Stimulated activated CD4-positive, alpha-beta T cell treated with anti-CD3 and anti-CD28 coated beads, Interleukin-15, amount 100 ng/mL, for 1 hour (primary cell): ENCODE results near the gene GALNT17.

Source experiments
- DNase-seq, 2 donors: peaks; one replicate each; pipeline ENCODE4 v3.0.0-alpha.2; 2020; ENCODE audit warnings: low read depth in 1 of 2, low spot score in 1 of 2

The GALNT17 gene

DNA sequence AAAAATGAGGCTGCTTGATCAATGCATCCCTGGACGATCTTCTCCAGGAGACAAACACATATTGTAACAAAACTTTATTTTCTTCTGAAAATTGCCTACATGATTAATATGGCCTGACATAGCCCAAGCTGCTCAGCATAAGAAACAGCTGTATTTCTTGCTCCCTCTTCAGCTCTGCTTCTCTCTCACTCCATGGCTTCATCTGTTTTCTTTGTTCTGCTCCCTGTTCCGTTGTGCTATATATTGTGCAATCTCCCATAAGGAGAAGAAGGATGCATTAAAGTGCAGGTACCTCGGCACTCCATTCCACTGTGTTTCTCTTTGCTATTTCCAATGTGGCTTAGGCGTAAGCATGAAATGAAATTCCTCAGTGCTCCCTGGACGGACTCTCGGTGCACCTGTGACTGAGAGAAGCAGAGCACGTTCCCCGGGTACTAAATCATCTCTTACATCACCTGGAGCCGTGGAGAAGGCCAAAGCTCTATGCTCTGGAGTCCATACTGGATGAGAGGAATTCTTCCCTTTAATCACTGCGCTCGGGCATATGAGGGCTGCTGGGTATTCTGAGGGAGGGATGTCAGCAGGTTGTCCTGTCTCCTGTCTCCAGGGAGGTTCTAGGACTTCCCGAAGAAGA lies 254.3 kb downstream of the GALNT17 start:
- no peak for DNase-seq

DNA sequence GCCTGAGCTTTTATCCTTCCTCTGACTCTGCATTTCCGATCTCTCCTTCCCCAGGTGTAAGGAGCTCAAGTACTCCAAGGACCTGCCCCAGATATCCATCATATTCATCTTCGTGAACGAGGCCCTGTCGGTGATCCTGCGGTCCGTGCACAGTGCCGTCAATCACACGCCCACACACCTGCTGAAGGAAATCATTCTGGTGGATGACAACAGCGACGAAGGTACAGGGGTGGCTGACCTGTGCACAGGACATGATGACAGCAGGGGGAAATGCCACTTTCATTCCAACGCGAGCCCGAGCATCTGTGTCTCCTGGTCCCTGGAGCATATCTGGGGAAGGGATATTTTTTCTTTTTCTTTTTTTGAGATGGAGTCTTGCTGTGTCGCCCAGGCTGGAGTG lies 256.2 kb downstream of the GALNT17 start:
- no peak for DNase-seq

DNA sequence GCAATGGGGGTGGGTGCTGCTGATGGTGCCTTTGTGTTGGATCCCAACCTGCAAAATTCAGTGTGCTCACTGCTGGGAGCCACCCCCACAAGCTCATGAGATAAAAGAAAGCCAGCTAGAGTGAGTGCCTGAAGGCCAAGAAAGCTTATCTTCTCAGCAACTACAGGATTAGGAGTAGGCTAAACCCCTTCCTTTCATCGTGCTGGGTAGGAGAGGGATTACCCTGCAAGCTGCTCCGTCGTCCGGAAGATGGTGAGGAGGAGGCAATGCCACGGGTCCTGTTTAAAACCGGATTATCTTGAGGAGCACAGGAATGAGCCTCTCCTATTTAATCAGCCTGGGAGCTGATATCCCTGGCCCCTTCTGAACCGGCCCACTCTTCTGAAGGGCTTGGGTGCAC lies 258.0 kb downstream of the GALNT17 start:
- no peak for DNase-seq

DNA sequence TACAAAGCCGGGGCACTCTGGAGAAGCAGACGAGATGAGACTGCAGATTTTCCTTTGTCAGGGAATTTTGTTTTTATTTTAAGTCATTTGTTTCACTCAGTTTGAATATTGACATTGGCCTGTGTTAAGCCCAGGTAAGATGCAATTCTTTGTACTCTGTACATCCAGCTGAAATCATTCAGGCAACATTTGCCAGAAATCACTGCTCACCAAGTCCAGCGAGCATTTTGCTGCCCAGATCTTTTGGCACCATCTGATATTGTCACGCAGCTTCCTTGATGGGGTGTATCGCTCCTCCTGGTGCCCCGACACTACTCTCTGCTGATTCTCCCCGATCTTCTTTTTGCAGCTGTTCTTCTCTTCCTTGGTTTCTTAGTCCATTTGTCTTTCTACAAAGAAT lies 261.7 kb downstream of the GALNT17 start:
- DNase-seq, result no peak

DNA sequence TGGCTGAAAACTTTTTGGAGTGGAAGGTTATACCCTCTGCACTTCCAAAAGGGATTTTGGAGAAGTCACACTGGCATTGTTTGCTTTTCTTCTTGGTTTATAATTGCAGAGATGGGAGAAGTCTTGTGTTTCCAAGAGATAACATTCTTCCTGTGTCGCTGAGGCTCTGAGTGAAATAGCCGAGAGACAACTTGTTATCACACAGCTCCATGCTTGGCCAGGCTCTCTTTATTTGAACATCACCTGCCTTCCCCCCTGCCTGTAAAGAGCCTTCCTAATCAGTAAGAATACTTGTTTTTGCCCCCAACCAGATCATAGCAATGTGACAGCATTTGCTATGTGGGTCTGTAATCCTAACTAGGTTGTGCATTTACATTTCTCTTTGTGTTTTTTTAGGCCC lies 270.7 kb downstream of the GALNT17 start:
- DNase-seq, result no peak

DNA sequence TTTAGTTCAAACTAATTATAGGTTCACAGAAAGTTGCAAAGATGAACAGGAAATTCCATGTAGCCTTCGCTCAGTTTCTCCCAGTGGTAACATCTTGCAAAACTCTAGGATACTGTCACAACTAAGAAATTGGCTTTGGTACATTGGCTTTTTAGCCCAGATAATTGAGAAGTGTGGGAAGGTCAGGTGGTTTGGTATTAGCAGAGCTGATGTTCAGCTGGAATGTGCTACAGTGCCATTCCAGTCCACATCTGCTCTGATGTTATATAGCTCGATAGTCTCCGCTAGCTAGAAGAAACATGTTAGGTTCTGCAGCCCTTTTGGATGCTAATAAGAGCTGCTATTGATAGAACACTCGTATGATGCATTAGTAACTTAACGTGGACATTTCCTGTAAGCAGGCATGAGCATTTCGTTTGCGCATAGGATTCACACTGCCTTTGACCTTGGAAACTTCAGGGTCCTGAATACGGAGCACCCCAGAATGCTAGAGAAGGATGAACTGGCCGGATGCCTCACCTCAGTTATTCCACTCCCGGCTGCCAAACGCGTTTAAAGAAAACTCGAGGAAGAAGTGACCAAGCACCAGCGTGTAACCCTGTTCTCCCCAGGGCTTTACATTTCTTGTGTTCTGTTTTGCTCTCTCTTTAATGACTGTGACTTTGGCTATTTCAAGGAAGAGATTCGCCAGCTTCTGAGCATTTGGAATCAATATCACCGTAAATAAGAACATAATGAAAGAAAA lies 271.4 kb downstream of the GALNT17 start:
- DNase-seq, result no peak

DNA sequence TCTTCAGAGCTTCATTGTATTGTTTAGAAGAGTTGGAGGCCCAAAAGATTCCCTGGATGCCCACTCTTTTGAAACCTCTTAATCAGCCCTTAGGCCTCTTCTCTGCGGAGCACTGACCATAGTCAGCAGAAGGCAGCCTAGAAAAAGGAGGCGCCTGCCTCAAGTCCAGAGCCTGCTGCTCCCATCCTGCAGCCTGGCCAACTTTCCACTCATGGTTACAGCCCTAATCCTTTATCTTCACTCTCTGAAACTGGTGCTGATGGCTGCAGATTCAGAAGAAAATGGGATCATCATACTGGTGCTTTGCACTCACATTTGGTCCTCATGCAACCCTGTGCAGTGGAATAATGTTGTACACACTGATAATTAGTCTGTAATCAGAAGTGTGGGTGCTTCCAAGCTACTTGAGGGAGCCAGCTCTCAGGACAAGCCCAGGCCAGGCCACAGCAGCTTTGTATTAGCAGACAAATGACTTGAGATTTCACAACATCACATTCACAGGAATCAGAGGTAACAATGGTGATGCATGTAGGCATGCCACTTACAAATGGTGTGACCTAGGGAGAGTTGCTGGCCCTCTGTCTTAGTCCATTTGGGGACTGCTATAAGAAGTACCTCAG lies 272.9 kb downstream of the GALNT17 start:
- no peak for DNase-seq

DNA sequence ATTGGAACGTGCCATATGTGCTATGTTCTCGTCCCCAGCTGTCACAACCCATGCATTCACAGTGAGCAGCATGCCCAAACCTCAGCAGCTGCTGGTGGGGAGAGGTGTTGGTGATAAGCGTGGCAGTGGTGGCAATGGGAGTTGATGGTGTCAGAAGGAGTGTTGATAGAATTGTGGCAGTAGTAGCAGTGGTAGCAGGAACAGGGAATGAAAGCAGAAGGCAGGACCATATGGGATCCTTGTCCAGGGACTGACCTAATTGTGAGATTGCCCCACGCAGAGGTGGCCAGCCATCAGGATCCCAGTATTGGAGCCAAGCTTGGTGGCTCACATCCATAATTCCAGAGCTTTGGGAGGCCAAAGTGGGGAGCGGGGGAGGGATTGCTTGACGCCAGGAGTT lies 276.3 kb downstream of the GALNT17 start:
- no peak for DNase-seq

DNA sequence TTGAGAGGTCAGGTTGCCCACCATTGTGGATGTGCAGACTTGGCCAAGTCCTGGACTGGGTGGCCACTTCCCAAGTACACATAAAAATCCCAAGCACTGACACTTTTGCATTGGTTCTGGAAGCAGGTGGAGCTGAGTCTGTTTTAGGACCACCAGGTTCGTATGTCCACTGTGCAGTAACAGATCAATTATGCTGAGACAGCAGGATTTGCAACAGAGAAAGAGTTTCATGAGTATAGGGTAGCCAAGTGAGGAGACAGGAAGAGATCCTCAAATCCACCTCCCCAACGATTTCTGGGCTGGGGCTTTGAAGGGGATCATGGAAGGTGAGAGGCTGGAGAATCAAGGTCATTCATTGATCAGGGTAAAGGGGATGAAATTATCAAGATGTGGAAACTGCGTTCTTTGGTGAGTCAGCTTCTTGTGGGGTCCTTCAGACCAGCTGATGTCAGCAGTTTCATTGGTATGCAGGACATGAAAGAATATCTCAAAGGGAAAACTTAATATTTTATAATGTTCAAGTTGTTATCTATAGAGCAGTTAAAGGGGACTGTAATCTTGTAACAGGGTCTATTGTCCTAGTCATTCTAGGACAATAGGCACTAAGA lies 277.7 kb downstream of the GALNT17 start:
- DNase-seq, result no peak

DNA sequence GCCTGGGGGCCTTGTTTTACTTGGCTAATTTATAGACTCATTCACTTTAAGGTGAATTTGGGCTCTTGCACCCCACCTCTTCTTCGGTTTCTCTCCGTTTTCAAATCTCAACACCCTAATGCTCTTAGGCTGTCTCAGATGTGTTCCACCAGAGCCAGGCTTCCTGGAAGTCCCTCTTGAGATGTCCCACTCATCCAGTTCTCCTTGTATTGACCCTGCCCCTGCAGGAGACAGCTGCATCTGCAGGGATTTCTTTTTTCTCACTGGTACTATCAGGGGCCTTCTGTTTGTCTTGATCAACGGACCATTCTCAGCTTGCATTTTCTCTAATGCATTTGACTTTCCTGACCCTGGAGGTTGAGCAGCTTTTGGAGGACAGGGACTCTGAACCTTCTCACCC lies 279.5 kb downstream of the GALNT17 start:
- DNase-seq, result no peak

DNA sequence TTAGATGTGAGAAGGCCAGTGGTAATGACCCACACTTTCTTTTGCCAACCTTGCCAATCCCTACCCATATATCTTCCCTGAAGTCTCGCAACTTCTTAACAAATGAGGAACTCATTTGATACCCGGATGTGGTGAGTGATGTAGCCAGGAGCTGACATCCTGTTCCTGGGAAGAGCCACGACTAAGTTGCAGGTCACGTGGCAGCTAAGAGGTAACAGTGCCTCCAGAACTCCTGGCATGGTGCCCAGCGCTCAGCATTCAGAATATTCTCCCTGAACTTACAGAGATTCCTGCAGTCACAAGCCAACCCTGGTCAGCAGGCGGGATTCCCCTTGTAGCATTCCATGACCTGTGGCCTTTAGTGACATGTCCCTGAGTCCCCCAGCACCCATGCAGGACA lies 282.5 kb downstream of the GALNT17 start:
- DNase-seq, result no peak

DNA sequence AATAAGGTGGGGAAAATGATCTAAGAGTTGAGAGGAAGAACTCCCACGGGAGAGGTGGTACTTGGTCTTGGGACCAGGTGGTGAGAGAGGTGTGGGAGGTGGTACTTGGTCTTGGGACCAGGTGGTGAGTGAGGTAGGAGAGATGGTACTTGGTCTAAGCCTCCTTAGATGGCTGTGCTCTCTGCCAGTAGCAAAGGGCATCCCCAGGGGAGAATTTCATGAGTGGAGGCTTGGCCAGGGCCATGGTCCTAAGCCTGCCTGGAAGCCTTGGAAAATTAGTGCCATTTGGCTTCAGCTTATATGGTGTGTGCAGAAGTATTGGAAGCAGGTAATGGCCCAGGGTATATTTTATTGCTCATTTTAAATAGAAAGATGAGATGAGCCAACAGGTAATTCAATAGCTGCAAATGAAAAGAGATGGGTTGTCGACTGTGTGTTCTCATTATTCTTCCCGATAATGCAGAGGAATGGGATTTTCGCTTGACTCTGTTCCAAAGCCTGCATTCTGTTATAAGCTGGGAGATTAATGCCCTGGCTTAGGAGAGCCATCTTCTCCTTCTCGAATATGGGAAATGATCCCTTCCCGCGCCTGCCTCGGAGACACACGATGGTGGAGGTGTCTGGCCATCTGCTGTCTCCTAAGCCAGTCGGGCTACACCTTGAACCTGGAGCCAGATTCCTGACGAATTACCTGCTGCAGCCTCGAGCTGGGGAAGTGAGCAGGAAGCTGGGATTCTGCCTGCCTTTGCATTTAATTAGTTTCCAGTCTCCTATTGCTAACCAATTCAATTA lies 287.8 kb downstream of the GALNT17 start:
- no peak for DNase-seq

DNA sequence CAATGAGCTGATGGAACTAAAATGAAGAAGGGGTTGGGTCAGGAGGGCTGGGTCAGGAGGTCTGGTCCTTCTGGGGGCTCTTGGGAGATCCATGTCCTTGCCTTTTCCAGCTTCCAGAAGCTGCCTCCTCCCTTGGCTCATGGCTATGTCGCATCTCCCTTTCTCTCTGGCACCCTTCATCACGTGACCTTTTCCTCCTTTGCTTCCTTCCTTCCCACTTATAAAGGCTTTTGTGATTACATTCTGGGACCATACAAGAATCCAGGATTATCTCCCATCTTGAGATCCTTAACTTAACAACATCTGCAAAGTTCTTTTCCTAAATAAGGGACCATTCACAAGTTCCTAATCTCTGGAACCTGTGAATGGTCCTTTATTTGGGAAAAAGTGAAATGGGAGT lies 290.2 kb downstream of the GALNT17 start:
- DNase-seq, result no peak

DNA sequence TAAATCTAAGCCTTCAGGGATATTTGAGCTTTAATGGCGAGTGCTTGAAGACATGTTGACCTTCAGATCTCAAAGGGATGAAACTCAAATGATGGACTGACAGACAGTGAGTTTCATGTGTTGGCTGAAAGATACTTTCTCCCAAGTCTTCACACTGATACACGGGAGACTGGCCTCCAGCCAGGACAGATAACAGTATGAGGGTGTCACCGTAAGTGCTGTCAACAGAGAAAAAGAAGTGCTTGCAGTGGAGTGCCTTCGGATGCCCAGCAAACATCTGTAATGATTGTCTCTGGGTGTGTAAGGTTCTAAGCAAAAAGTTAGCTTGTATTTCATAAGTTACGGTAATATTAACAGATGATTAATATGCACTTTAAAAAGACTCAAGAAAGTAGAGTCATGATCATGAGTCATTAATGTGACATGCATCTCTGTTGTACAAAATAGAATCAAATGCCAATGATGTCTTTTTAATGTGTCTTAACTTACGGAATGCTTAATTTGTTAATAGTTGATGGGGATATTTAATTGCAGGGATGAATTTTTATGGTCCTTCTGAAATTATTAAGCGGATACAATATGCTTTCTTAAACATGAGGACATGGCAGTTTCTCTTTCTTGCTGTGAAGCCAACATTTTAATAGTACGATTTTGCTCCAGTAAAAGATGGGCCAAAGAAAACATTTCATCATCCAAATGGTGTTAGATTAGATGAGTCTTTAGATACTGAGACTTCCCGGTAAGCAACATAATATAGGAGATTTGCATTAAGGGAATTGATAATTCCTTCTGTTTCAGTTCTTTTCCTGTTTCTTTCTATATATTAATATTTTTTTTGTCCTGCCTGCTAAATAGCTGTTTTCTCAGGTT lies 292.5 kb downstream of the GALNT17 start:
- DNase-seq, result no peak

DNA sequence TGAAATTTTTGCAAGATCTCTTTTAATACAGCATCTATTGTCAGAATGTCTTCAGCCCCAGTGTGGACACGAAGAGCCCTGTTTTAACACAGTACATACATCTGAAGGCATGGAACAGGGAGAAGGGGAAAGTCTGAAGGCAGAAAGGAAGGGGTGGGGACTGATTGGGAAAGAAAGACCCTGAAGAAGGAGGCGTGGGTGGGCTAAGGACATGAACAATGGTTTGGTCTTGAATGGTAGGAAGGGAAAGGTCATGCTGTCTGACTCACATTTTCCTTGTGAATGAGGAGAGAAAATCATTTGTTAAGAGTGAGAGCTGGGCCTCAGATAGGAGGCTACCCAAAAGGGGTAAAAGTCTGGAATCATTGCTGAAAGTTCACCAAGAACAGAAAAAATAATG lies 297.1 kb downstream of the GALNT17 start:
- DNase-seq, result no peak

DNA sequence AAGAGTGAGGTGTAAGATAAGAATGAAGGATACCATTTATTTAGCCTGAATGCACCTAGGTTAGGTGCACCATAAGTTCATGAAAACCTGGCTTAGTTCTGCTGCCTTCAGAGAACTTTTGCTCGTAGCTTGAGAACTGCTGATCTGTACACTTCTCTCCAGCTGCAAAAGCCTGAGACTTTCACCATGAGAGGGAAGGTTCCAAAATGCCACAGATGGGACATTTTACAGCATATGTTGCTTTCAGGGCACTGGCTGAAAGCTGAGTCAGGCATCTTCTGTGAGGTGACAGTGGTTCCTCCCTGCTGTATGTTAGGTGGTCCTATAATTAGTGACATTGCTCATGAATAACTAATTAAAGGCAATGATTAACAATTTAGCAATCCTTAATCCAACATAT lies 298.3 kb downstream of the GALNT17 start:
- no peak for DNase-seq

DNA sequence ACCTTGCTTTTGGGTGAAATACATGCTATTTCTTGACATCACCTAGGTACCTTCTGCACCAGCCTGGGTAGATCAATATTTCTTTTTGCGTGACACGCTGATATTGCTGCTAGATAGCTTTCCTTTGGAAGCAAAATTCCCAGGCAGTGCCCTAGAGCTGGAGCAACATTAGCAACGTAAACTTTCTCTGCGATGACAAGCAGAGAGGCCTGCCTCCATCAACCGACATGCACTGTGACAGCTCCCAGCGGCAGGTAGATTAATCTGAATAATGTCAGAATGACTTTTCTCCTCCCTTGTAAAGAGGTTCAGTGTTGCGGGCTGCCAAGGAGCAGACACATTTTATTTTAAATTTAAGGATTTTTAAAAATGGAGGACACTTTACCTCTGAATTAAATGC lies 307.4 kb downstream of the GALNT17 start:
- no peak for DNase-seq

DNA sequence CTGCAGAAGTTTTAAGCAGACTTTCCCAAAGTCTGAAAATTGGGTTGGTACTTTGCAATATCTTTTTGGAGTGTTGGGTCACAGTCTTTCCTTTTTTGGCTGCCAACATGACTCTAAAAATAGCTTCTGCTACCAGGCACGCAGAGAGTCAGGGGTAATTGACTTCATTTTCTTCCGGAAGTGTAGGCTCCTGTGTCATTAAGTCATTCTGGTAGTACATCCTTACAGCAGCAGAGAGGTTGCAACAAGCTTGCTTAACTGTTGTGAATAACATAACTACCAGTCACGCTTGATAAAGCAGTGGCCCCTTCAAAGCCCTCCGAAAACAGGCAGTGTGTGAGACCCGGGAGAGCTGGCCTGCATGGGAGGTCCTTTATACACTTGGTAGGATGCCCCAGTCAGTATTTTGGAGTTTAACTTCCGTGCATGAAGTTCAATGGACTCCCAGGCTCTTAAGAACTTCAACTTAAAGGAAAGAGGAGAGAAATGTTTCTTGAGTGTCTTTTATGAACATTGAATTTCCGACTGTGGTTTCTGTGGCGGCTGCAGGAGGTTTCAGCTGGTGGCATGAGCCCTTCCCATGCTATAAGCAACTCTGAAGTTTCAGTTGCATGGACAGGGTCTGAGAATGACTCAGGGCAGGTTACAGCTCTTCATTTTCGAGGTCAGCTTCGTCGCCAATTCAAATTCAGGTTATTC lies 310.7 kb downstream of the GALNT17 start:
- DNase-seq, result no peak

DNA sequence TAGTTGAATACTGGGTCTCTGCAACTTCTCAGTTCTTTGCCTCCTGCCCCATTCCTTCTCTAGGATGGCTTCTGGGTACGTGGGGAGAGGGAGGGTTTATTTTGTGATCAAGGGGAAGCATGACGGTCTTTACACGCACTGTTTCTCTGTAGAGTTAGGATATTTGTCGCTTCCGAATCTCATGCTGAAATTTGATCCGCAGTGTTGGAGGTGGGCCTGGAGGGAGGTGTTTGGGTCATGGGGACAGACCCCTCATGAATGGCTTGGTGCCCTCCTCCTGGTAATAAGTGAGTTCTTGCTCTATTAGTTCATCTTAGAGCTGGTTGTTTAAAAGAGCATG lies 311.2 kb downstream of the GALNT17 start:
- DNase-seq, result no peak

DNA sequence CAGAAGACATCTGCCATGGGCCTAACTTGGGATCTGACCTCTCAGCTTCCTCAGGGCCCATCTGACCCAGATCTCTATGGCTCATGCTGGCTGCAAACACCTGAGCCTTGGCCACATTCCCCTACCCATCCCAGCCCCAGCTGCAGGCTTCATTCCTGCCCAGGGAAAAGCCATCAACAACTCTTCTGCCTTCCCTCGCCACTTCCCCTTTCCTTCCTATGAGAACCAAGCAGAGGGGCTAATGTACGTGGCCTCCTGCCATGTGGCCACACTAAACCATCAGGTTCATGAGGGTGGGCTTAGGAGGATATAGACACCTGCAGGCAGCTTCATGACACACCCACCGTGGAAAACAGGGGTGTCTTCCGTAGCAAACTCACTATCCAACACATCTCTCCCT lies 312.2 kb downstream of the GALNT17 start:
- DNase-seq, result no peak
